CD4-positive, alpha-beta T cell (primary cell): ENCODE measurements around the gene YTHDF1. TPM values are rescaled to one million over a fixed set of nuclear protein-coding genes. Genes with fewer than 3 reads are reported as not detected.

Experiments
- ATAC-seq: fragments of 200-7000 bp; cut with Tn5 transposase; one replicate; pipeline ENCODE4 v1.10.0; 2022; ENCODE audit warnings: mild to moderate bottlenecking; ENCODE audit not compliant: poor library complexity
- CTCF ChIA-PET: fragments of 350-600 bp; sonication (Branson Sonifier 250); formaldehyde crosslinking; loops from one replicate; lab custom pipeline; 2021; ENCODE audit warnings: antibody characterized with exemption, inconsistent platforms; lab: Charles Lee
- POLR2A ChIA-PET: fragments of 350-600 bp; sonication (Branson Sonifier 250); formaldehyde crosslinking; loops from one replicate; lab custom pipeline; 2021; ENCODE audit warnings: antibody characterized with exemption, inconsistent platforms; lab: Charles Lee
- DNase-seq, 14 experiments: peaks; one replicate each; pipeline ENCODE4 v3.0.0-alpha.2; 2013 to 2020; ENCODE audit warnings: mixed read lengths in 2 of 14
- H3K27ac ChIP-seq, 2 donors: one replicate each; pipeline versions ENCODE4 v1.5.1 to v1.7.0; 2013; ENCODE audit warnings: low read length in 2 of 2, low read depth in 1 of 2, mild to moderate bottlenecking in 1 of 2
- H3K27me3 ChIP-seq, 2 experiments: 1 replicate in 1 of 2; 2 replicates in 1 of 2; pipeline versions ENCODE4 v1.6.1 to v1.7.0; 2013; ENCODE audit warnings: low read length in 2 of 2, control low read depth in 1 of 2, mild to moderate bottlenecking in 1 of 2, moderate library complexity in 1 of 2; ENCODE audit not compliant: insufficient read depth in 2 of 2, control insufficient read depth in 1 of 2
- H3K36me3 ChIP-seq: one replicate; pipeline ENCODE4 v1.6.1; 2013; ENCODE audit warnings: low read length, control low read depth; ENCODE audit not compliant: insufficient read depth
- H3K4me1 ChIP-seq: one replicate; pipeline ENCODE4 v1.6.1; 2013; ENCODE audit warnings: low read length, control low read depth; ENCODE audit not compliant: insufficient read depth
- H3K4me3 ChIP-seq: one replicate; pipeline ENCODE4 v1.5.1; 2013; ENCODE audit warnings: mild to moderate bottlenecking, low read length, moderate library complexity
- H3K9me3 ChIP-seq, 2 experiments: 1 replicate in 1 of 2; 2 replicates in 1 of 2; pipeline versions ENCODE4 v1.6.1 to v1.7.0; 2013; ENCODE audit warnings: low read length in 2 of 2, mild to moderate bottlenecking in 2 of 2, control low read depth in 1 of 2, moderate library complexity in 1 of 2; ENCODE audit not compliant: control insufficient read depth in 1 of 2, insufficient read depth in 1 of 2
- H3K27ac Mint-ChIP-seq: one replicate; pipeline ENCODE4 v1.8.0; 2020; ENCODE audit warnings: mixed read lengths
- H3K27me3 Mint-ChIP-seq: one replicate; pipeline ENCODE4 v1.8.0; 2021; ENCODE audit warnings: mixed read lengths
- H3K36me3 Mint-ChIP-seq: one replicate; pipeline ENCODE4 v1.8.0; 2021; ENCODE audit warnings: low read depth, mixed read lengths
- H3K4me1 Mint-ChIP-seq: one replicate; pipeline ENCODE4 v1.8.0; 2021; ENCODE audit warnings: low read depth, mixed read lengths
- H3K4me3 Mint-ChIP-seq: one replicate; pipeline ENCODE4 v1.8.0; 2020; ENCODE audit warnings: mild to moderate bottlenecking, mixed read lengths
- H3K9me3 Mint-ChIP-seq: one replicate; pipeline ENCODE4 v1.8.0; 2020; ENCODE audit warnings: mixed read lengths
- intact Hi-C, 2 experiments: fragments of 100-400 bp; cut with DNase I in 1 of 2; cut with micrococcal nuclease in 1 of 2; formaldehyde crosslinking; loops; one replicate each; pipeline versions ENCODE4 v1.15.1 to v1.9.0; 2023 to 2025; cut with DNase I, micrococcal nuclease
- total RNA-seq, 174 experiments: library from RNA in 2 of 174; stranded (reverse) in 2 of 174; gene quantifications; one replicate each; pipeline ENCODE4 v1.2.3 and lab custom pipeline; 2021 to 2026
- TF ChIP-seq, protein P1 (sequence below): fragments of 200-600 bp; IDR thresholded peaks from one replicate; pipeline ENCODE4 v1.8.0; 2022; ENCODE audit warnings: antibody characterized with exemption, mild to moderate bottlenecking

Gene YTHDF1
- total RNA-seq, 2 experiments from 2014 or later, result 43.7 to 44.1 TPM

DNA sequence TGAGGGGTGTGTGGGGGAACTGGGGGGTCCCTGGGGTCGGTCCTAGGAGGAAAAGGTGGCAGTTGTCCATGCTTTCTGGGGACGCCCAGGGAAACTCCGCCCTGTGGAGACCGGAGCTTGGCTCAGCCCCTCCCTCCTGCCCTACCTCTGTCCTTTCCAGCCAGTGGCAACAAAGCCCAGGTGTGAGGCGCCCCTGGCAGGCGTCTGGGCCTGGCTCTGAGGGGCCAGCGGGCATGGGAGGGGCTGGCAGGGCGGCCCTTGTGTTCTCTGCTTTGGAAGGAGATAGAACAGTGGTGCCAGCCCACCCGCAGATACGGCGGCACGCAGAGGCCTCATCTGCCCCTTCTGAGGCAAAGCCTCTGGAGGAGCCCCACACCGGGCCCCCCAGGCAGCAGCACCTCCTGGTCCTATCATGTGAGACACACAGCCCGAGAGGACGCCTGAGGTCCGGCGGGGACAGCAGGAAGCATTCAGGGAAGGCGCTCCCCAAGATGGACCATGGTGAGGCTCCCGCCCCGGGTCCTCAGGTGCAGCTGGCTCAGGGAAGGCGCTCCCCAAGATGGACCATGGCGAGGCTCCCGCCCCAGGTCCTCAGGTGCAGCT lies 47.9 kb downstream of the YTHDF1 start:
- Mint-ChIP-seq H3K4me3 (no peak overlapping the region), H3K4me1 (no peaks in the 10 kb centered on the region), H3K9me3 (no peaks in the 10 kb centered on the region), H3K27ac (no peak overlapping the region), H3K27me3 (peaks cover 26% of the 10 kb centered on the region), H3K36me3 (no peaks in the 10 kb centered on the region)
- peaks cover 11 to 17% of the 10 kb centered on the region in 2 experiments for H3K27me3 ChIP-seq
- no peak overlapping the region for H3K4me3 ChIP-seq
- peaks cover 0 to 5% of the 10 kb centered on the region in 2 experiments for H3K9me3 ChIP-seq
- intact Hi-C loops, result no loop called here
- TF ChIP-seq, protein P1, sequence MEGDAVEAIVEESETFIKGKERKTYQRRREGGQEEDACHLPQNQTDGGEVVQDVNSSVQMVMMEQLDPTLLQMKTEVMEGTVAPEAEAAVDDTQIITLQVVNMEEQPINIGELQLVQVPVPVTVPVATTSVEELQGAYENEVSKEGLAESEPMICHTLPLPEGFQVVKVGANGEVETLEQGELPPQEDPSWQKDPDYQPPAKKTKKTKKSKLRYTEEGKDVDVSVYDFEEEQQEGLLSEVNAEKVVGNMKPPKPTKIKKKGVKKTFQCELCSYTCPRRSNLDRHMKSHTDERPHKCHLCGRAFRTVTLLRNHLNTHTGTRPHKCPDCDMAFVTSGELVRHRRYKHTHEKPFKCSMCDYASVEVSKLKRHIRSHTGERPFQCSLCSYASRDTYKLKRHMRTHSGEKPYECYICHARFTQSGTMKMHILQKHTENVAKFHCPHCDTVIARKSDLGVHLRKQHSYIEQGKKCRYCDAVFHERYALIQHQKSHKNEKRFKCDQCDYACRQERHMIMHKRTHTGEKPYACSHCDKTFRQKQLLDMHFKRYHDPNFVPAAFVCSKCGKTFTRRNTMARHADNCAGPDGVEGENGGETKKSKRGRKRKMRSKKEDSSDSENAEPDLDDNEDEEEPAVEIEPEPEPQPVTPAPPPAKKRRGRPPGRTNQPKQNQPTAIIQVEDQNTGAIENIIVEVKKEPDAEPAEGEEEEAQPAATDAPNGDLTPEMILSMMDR, result no peak
- CTCF ChIA-PET, result no interaction called here
- H3K27ac ChIP-seq, result no peak overlapping the region
- no peaks in the 10 kb centered on the region for H3K36me3 ChIP-seq
- H3K4me1 ChIP-seq, result no peaks in the 10 kb centered on the region
- ATAC-seq (no peak), DNase-seq (no peak)
- POLR2A ChIA-PET, result no interaction called here

GRCh38 chr20:63167026-63167917 lies 48.7 kb downstream of the YTHDF1 start:
- Histone ChIP-seq H3K9me3 (no peaks in the 10 kb centered on the region), H3K27me3 (peaks cover 4 to 10% of the 10 kb centered on the region in 2 experiments), H3K36me3 (no peaks in the 10 kb centered on the region), H3K4me3 (no peak overlapping the region), H3K4me1 (no peaks in the 10 kb centered on the region), H3K27ac (no peak overlapping the region)
- Mint-ChIP-seq H3K27me3 (peaks cover 29% of the 10 kb centered on the region), H3K27ac (no peak overlapping the region), H3K9me3 (no peaks in the 10 kb centered on the region), H3K4me1 (no peaks in the 10 kb centered on the region), H3K4me3 (no peak overlapping the region), H3K36me3 (no peaks in the 10 kb centered on the region)
- TF ChIP-seq, protein P1, result no peak
- intact Hi-C loops, result no loop called here
- ATAC-seq, result no peak
- ChIA-PET CTCF (no interaction called here), POLR2A (no interaction called here)
- DNase-seq, result peak in 1 of 14 experiments; percentile 58

DNA sequence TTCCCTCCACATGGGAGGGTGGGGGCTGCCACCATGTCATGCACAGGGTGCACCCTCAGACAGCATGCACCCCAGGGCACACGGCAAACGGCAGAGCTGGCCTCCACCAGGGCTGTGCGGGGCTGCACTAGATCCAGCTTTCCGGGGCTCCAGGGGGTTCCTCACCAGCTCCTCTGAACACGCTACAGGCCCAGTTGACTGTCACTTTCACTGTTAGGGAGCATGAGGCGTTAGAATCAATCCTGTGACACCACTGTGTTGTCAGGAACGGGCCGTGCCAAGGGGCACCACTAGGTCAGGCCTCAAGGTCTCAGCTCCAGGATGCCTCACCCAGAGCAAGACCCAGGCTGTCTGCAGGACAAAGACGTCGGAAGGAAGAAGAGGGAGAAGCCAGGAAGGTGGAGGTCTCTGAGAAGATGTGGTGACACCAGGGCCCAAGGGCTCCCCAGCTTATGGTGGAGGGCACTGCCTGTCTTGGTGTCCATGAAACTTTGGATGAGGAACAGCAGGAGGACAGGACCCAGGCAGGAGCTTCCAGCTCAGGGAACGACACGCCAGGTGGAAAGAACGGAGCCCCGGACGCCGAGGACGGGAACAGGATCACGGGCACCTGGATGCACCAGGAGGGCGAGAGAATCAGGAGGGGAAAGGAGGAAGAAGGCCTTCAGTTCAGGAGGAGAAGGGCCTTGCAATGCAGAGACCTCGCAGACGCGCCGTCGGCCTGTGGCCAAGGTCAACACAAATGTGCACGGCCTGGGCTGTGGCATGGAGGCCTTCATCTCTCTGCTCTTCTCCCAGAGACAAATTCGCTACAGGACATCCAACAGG lies 49.5 kb downstream of the YTHDF1 start:
- Histone ChIP-seq H3K36me3 (no peaks in the 10 kb centered on the region), H3K27ac (no peak overlapping the region), H3K9me3 (no peaks in the 10 kb centered on the region), H3K4me1 (no peaks in the 10 kb centered on the region), H3K4me3 (no peak overlapping the region), H3K27me3 (peaks cover 2 to 5% of the 10 kb centered on the region in 2 experiments)
- TF ChIP-seq, protein P1, result no peak
- Mint-ChIP-seq H3K27ac (no peak overlapping the region), H3K4me1 (no peaks in the 10 kb centered on the region), H3K9me3 (no peaks in the 10 kb centered on the region), H3K27me3 (peaks cover 23% of the 10 kb centered on the region), H3K36me3 (no peaks in the 10 kb centered on the region), H3K4me3 (no peak overlapping the region)
- intact Hi-C loops, result no loop called here
- CTCF ChIA-PET, result no interaction called here
- POLR2A ChIA-PET, result no interaction called here
- no peak for DNase-seq
- no peak for ATAC-seq
